C4-2B (cell line): ENCODE measurements around the gene SCUBE1.
"Not testable (repeated sequence)": the region's sequence is repeated elsewhere in the genome, so short reads cannot be mapped to it uniquely, and the experiment has no call there.

ENCODE experiments used
- ZFX ChIP-seq: fragments of 450-650 bp; IDR thresholded peaks from 2 replicates; pipeline ENCODE4 v1.6.1; 2017
- TF ChIP-seq, protein P1 (sequence below): fragments of 450-650 bp; conservative IDR thresholded peaks from 2 replicates; pipeline ENCODE4 v1.5.1; 2017; ENCODE audit warnings: mild to moderate bottlenecking

DNA sequence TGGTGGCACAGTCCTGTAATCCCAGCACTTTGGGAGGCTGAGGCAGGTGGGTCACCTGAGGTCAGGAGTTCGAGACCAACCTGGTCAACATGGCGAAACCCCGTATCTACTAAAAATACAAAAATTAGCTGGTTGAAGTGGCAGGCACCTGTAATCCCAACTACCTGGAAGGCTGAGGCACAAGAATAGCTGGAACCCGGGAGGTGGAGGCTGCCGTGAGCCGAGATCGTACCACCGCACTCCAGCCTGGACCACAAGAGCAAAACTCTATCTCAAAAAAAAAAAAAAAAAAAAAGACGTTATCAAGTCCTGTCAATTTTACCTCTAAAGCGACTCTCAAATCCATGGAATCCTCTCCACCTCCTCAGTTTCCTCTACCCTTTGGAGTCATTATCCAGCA lies 12.5 kb upstream of the SCUBE1 start:
- TF ChIP-seq, protein P1, sequence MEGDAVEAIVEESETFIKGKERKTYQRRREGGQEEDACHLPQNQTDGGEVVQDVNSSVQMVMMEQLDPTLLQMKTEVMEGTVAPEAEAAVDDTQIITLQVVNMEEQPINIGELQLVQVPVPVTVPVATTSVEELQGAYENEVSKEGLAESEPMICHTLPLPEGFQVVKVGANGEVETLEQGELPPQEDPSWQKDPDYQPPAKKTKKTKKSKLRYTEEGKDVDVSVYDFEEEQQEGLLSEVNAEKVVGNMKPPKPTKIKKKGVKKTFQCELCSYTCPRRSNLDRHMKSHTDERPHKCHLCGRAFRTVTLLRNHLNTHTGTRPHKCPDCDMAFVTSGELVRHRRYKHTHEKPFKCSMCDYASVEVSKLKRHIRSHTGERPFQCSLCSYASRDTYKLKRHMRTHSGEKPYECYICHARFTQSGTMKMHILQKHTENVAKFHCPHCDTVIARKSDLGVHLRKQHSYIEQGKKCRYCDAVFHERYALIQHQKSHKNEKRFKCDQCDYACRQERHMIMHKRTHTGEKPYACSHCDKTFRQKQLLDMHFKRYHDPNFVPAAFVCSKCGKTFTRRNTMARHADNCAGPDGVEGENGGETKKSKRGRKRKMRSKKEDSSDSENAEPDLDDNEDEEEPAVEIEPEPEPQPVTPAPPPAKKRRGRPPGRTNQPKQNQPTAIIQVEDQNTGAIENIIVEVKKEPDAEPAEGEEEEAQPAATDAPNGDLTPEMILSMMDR: not testable (repeated sequence)
- TF ChIP-seq ZFX: not testable (repeated sequence)
